HepG2 (cell line): Measurements from ENCODE around the gene KCNK15. TPM values are rescaled to one million over a fixed set of nuclear protein-coding genes. Genes with fewer than 3 reads are reported as not detected.

Source experiments
- FUBP1 ChIP-seq: sonication (generic); formaldehyde crosslinking; IDR thresholded peaks from 2 replicates; pipeline ENCODE4 v1.5.1; 2020; ENCODE audit warnings: missing genetic modification reagents, mild to moderate bottlenecking, borderline replicate concordance
- HMG20B ChIP-seq: conservative IDR thresholded peaks from 2 replicates; pipeline ENCODE4 v1.6.1; 2016; ENCODE audit warnings: missing genetic modification reagents, missing compliant biosample characterization
- JARID2 ChIP-seq: sonication (generic); formaldehyde crosslinking; IDR thresholded peaks from 2 replicates; pipeline ENCODE4 v1.8.1; 2023; ENCODE audit warnings: missing genetic modification reagents, inconsistent platforms; ENCODE audit not compliant: insufficient replicate concordance
- KLF15 ChIP-seq: sonication (generic); formaldehyde crosslinking; IDR thresholded peaks from 2 replicates; pipeline ENCODE4 v1.8.1; 2023; ENCODE audit warnings: borderline replicate concordance, mild to moderate bottlenecking, inconsistent platforms, missing genetic modification reagents, mixed read lengths
- MYC ChIP-seq: sonication (generic); formaldehyde crosslinking; IDR thresholded peaks from 2 replicates; pipeline ENCODE4 v1.9.0; 2021; ENCODE audit warnings: missing genetic modification reagents, borderline replicate concordance
- NR2C2 ChIP-seq: sonication (generic); formaldehyde crosslinking; IDR thresholded peaks from 2 replicates; pipeline ENCODE4 v1.4.0; 2020; ENCODE audit warnings: missing genetic modification reagents, mild to moderate bottlenecking, moderate library complexity, borderline replicate concordance
- RAD21 ChIP-seq: fragments of 450-650 bp; formaldehyde crosslinking; IDR thresholded peaks from 2 replicates; pipeline ENCODE4 v1.5.0; 2020; ENCODE audit warnings: mild to moderate bottlenecking
- REXO4 ChIP-seq: sonication (generic); formaldehyde crosslinking; IDR thresholded peaks from 2 replicates; pipeline ENCODE4 v1.8.0; 2022; ENCODE audit warnings: missing genetic modification reagents, mild to moderate bottlenecking, borderline replicate concordance
- TARDBP ChIP-seq: sonication (generic); formaldehyde crosslinking; IDR thresholded peaks from 2 replicates; pipeline ENCODE4 v1.8.0; 2022; ENCODE audit warnings: mild to moderate bottlenecking, missing genetic modification reagents
- TP53 ChIP-seq: sonication (generic); formaldehyde crosslinking; conservative IDR thresholded peaks from 2 replicates; pipeline ENCODE4 v1.4.0; 2020; ENCODE audit warnings: missing genetic modification reagents
- ZBTB26 ChIP-seq: IDR thresholded peaks from 2 replicates; pipeline ENCODE4 v1.6.1; 2016; ENCODE audit warnings: missing compliant biosample characterization, missing genetic modification reagents, borderline replicate concordance
- ZBTB8A ChIP-seq: sonication (generic); formaldehyde crosslinking; IDR thresholded peaks from 2 replicates; pipeline ENCODE4 v1.4.0; 2020; ENCODE audit warnings: mild to moderate bottlenecking, low read depth, missing genetic modification reagents, borderline replicate concordance
- ZFYVE20 ChIP-seq: sonication (generic); formaldehyde crosslinking; IDR thresholded peaks from 2 replicates; pipeline ENCODE4 v1.8.0; 2023; ENCODE audit warnings: low read depth, mild to moderate bottlenecking, moderate library complexity, missing genetic modification reagents, borderline replicate concordance
- ZNF230 ChIP-seq: sonication (generic); formaldehyde crosslinking; IDR thresholded peaks from 2 replicates; pipeline ENCODE4 v1.4.0; 2020; ENCODE audit warnings: mild to moderate bottlenecking, missing genetic modification reagents
- ZNF432 ChIP-seq: sonication (generic); formaldehyde crosslinking; IDR thresholded peaks from 2 replicates; pipeline ENCODE4 v1.5.0; 2020; ENCODE audit warnings: missing genetic modification reagents, mild to moderate bottlenecking, borderline replicate concordance
- ZNF460 ChIP-seq: sonication (generic); formaldehyde crosslinking; IDR thresholded peaks from 2 replicates; pipeline ENCODE4 v1.5.1; 2020; ENCODE audit warnings: missing genetic modification reagents, mild to moderate bottlenecking, borderline replicate concordance
- ZNF550 ChIP-seq: sonication (generic); formaldehyde crosslinking; IDR thresholded peaks from 2 replicates; pipeline ENCODE4 v1.4.0; 2020; ENCODE audit warnings: mild to moderate bottlenecking, missing genetic modification reagents, borderline replicate concordance
- ZNF556 ChIP-seq: sonication (generic); formaldehyde crosslinking; IDR thresholded peaks from 2 replicates; pipeline ENCODE4 v1.4.0; 2020; ENCODE audit warnings: mild to moderate bottlenecking, missing genetic modification reagents, borderline replicate concordance
- ZNF574 ChIP-seq: sonication (generic); formaldehyde crosslinking; IDR thresholded peaks from 2 replicates; pipeline ENCODE4 v1.4.0; 2020; ENCODE audit warnings: missing genetic modification reagents
- ZNF788 ChIP-seq: sonication (generic); formaldehyde crosslinking; IDR thresholded peaks from 2 replicates; pipeline ENCODE4 v1.5.0; 2020; ENCODE audit warnings: mild to moderate bottlenecking, missing genetic modification reagents, borderline replicate concordance
- polyA plus RNA-seq, 8 experiments: library from polyadenylated mRNA; depleted of rRNA in 3 of 8; stranded (reverse) in 7 of 8; unstranded in 1 of 8; fragments of >200 nt; fragmentation: Illumina TruSeq in 4 of 8; extraction: Trizol in 4 of 8; gene quantifications; 2 replicates each; pipeline versions ENCODE4 v1.2.1 to v1.2.3, GENCODE V29; 2011 to 2016; ENCODE audit warnings: low read depth in 4 of 8, missing spikeins in 1 of 8, mixed read lengths in 1 of 8; ENCODE audit not compliant: insufficient read depth in 1 of 8
- total RNA-seq, 5 experiments: library from RNA; depleted of rRNA; stranded (reverse); fragments of >200 nt; fragmentation: Illumina TruSeq; extraction: Trizol; gene quantifications; 2 replicates each; pipeline ENCODE4 v1.2.3, GENCODE V29; 2016; ENCODE audit warnings: low read depth in 1 of 5
- TF ChIP-seq, protein P1 (sequence below): sonication (generic); formaldehyde crosslinking; IDR thresholded peaks from 2 replicates; pipeline ENCODE4 v1.4.0; 2020; ENCODE audit warnings: missing genetic modification reagents

The KCNK15 gene
- total and polyA plus RNA-seq, 2 of the 13 experiments (the other 11 are each of a cell fraction or from before 2014, with no cell fraction given): 0.03 TPM; not detected in 1

- no peak for TF ChIP-seq ZFYVE20 (CRISPR knock-in tag)
- 0 out of 2 replicates have a peak, but pooled peaks have one; percentile 27 for TF ChIP-seq ZNF788 (CRISPR knock-in tag)
- TF ChIP-seq JARID2: no peak
- TF ChIP-seq TARDBP (CRISPR knock-in tag): 0 out of 2 replicates have a peak, but pooled peaks have one; percentile 34
- TF ChIP-seq ZBTB8A (CRISPR knock-in tag): no peak
- no peak for TF ChIP-seq NR2C2 (CRISPR knock-in tag)
- no peak for TF ChIP-seq ZNF550
- no peak for TF ChIP-seq FUBP1 (CRISPR knock-in tag)
- TF ChIP-seq ZBTB26 (CRISPR knock-in tag): no peak
- no peak for TF ChIP-seq HMG20B (CRISPR knock-in tag)
- TF ChIP-seq ZNF556 (CRISPR knock-in tag): no peak
- TF ChIP-seq ZNF432: no peak
- TF ChIP-seq RAD21 (CRISPR knock-in tag): peak; percentile 89
- no peak for TF ChIP-seq KLF15 (CRISPR knock-in tag)
- no peak for TF ChIP-seq MYC
- no peak for TF ChIP-seq REXO4 (CRISPR knock-in tag)
- peak; percentile 48; the same call in 1 of the 2 replicates for TF ChIP-seq ZNF574 (CRISPR knock-in tag)
- no peak for TF ChIP-seq TP53 (CRISPR knock-in tag)
- TF ChIP-seq, protein P1, sequence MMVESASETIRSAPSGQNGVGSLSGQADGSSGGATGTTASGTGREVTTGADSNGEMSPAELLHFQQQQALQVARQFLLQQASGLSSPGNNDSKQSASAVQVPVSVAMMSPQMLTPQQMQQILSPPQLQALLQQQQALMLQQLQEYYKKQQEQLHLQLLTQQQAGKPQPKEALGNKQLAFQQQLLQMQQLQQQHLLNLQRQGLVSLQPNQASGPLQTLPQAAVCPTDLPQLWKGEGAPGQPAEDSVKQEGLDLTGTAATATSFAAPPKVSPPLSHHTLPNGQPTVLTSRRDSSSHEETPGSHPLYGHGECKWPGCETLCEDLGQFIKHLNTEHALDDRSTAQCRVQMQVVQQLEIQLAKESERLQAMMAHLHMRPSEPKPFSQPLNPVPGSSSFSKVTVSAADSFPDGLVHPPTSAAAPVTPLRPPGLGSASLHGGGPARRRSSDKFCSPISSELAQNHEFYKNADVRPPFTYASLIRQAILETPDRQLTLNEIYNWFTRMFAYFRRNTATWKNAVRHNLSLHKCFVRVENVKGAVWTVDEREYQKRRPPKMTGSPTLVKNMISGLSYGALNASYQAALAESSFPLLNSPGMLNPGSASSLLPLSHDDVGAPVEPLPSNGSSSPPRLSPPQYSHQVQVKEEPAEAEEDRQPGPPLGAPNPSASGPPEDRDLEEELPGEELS: no peak
- no peak for TF ChIP-seq ZNF460 (CRISPR knock-in tag)
- no peak for TF ChIP-seq ZNF230
Measured at GRCh38 chr20:44733341-44734069, 12.2 kb upstream of the KCNK15 start (continued).
